H9 (cell line): Measurements from ENCODE around the gene DAB2IP. TPM values are rescaled to one million over a fixed set of nuclear protein-coding genes. Genes with fewer than 3 reads are reported as not detected.

Experiments
- DNase-seq: peaks from one replicate; pipeline ENCODE4 v3.0.0-alpha.2; 2017
- H2AFZ ChIP-seq: one replicate; pipeline ENCODE4 v1.6.1; 2013; ENCODE audit warnings: mild to moderate bottlenecking, low read length, control low read depth, moderate library complexity
- H2AK5ac ChIP-seq: 2 replicates; pipeline ENCODE4 v1.6.1; 2013; ENCODE audit warnings: low read length, control low read depth, mixed read lengths; ENCODE audit not compliant: insufficient read length
- H2BK120ac ChIP-seq: one replicate; pipeline ENCODE4 v1.6.1; 2013; ENCODE audit warnings: low read depth, mild to moderate bottlenecking, low read length, control low read depth, inconsistent platforms; ENCODE audit not compliant: poor library complexity, severe bottlenecking
- H2BK12ac ChIP-seq: 2 replicates; pipeline ENCODE4 v1.6.1; 2013; ENCODE audit warnings: low read length, control low read depth, mixed read lengths, low read depth; ENCODE audit not compliant: insufficient read length
- H2BK15ac ChIP-seq: 2 replicates; pipeline ENCODE4 v1.6.1; 2013; ENCODE audit warnings: low read depth, low read length, control low read depth
- H2BK20ac ChIP-seq: one replicate; pipeline ENCODE4 v1.6.1; 2013; ENCODE audit warnings: low read depth, mild to moderate bottlenecking, low read length, control low read depth, inconsistent platforms; ENCODE audit not compliant: poor library complexity, severe bottlenecking
- H2BK5ac ChIP-seq: 2 replicates; pipeline ENCODE4 v1.6.1; 2013; ENCODE audit warnings: low read length, control low read depth, mixed read lengths; ENCODE audit not compliant: insufficient read length
- H3K14ac ChIP-seq: 2 replicates; pipeline ENCODE4 v1.6.1; 2013; ENCODE audit warnings: low read length, control low read depth; ENCODE audit not compliant: insufficient read depth
- H3K18ac ChIP-seq: 2 replicates; pipeline ENCODE4 v1.6.1; 2013; ENCODE audit warnings: low read depth, mild to moderate bottlenecking, mixed read lengths, low read length, control low read depth; ENCODE audit not compliant: insufficient read length
- H3K23ac ChIP-seq: 2 replicates; pipeline ENCODE4 v1.6.1; 2013; ENCODE audit warnings: low read length, control low read depth, mixed read lengths, low read depth; ENCODE audit not compliant: insufficient read length
- H3K23me2 ChIP-seq: 2 replicates; pipeline ENCODE4 v1.6.1; 2013; ENCODE audit warnings: low read depth, mild to moderate bottlenecking, mixed read lengths, low read length, control low read depth; ENCODE audit not compliant: insufficient read length, poor library complexity, severe bottlenecking
- H3K27ac ChIP-seq: 2 replicates; pipeline ENCODE4 v1.5.1; 2013; ENCODE audit warnings: low read length, control low read depth, mixed read lengths, low read depth; ENCODE audit not compliant: insufficient read length
- H3K27me3 ChIP-seq: 2 replicates; pipeline ENCODE4 v1.6.1; 2013; ENCODE audit warnings: low read length, control low read depth, inconsistent platforms; ENCODE audit not compliant: insufficient read depth
- H3K4ac ChIP-seq: 2 replicates; pipeline ENCODE4 v1.6.1; 2013; ENCODE audit warnings: low read depth, mild to moderate bottlenecking, control low read depth, inconsistent platforms, low read length, moderate library complexity
- H3K4me1 ChIP-seq: 2 replicates; pipeline ENCODE4 v1.6.1; 2013; ENCODE audit warnings: low read length, control low read depth, inconsistent platforms; ENCODE audit not compliant: insufficient read depth
- H3K4me2 ChIP-seq: 2 replicates; pipeline ENCODE4 v1.6.1; 2013; ENCODE audit warnings: low read length, control low read depth, mixed read lengths; ENCODE audit not compliant: insufficient read length, insufficient read depth
- H3K56ac ChIP-seq: 2 replicates; pipeline ENCODE4 v1.6.1; 2013; ENCODE audit warnings: low read depth, mild to moderate bottlenecking, mixed read lengths, low read length, control low read depth; ENCODE audit not compliant: insufficient read length
- H3K79me1 ChIP-seq: 2 replicates; pipeline ENCODE4 v1.6.1; 2013; ENCODE audit warnings: low read depth, mild to moderate bottlenecking, moderate library complexity, low read length, control low read depth, inconsistent platforms; ENCODE audit not compliant: insufficient read depth, poor library complexity, severe bottlenecking
- H3K79me2 ChIP-seq: 2 replicates; pipeline ENCODE4 v1.6.1; 2013; ENCODE audit warnings: low read length, control low read depth, inconsistent platforms; ENCODE audit not compliant: insufficient read depth
- H3K9ac ChIP-seq: 2 replicates; pipeline ENCODE4 v1.6.1; 2013; ENCODE audit warnings: low read length, control low read depth, mixed read lengths; ENCODE audit not compliant: insufficient read length; ENCODE audit errors: extremely low read depth
- H3K9me3 ChIP-seq: one replicate; pipeline ENCODE4 v1.6.1; 2013; ENCODE audit warnings: low read depth, low read length, inconsistent platforms; ENCODE audit not compliant: control insufficient read depth
- H3T11ph ChIP-seq: one replicate; pipeline ENCODE4 v1.6.1; 2013; ENCODE audit warnings: mild to moderate bottlenecking, low read length, control low read depth, inconsistent platforms
- H4K20me1 ChIP-seq: one replicate; pipeline ENCODE4 v1.6.1; 2013; ENCODE audit not compliant: control insufficient read depth, insufficient read length, insufficient read depth
- H4K5ac ChIP-seq: 2 replicates; pipeline ENCODE4 v1.6.1; 2013; ENCODE audit warnings: low read depth, mild to moderate bottlenecking, mixed read lengths, low read length, control low read depth; ENCODE audit not compliant: insufficient read length
- H4K8ac ChIP-seq: replicated peaks from 2 replicates; pipeline ENCODE4 v1.6.1; 2013; ENCODE audit warnings: low read length, control low read depth, mixed read lengths, low read depth; ENCODE audit not compliant: insufficient read length
- H4K91ac ChIP-seq: 2 replicates; pipeline ENCODE4 v1.6.1; 2013; ENCODE audit warnings: low read depth, mild to moderate bottlenecking, moderate library complexity, mixed read lengths, low read length, control low read depth; ENCODE audit not compliant: insufficient read length
- H3K27ac Mint-ChIP-seq, 3 experiments: 2 replicates in 2 of 3; 3 replicates in 1 of 3; pipeline ENCODE4 v1.8.0; 2020 to 2021; ENCODE audit warnings: mixed read lengths in 3 of 3, mild to moderate bottlenecking in 1 of 3, moderate library complexity in 1 of 3
- H3K27me3 Mint-ChIP-seq: 2 replicates; pipeline ENCODE4 v1.8.0; 2021; ENCODE audit warnings: low read depth, mild to moderate bottlenecking, moderate library complexity, mixed read lengths
- H3K36me3 Mint-ChIP-seq, 3 experiments: 2 replicates in 2 of 3; 3 replicates in 1 of 3; pipeline ENCODE4 v1.8.0; 2020 to 2021; ENCODE audit warnings: low read depth in 3 of 3, mixed read lengths in 3 of 3; ENCODE audit not compliant: insufficient read depth in 1 of 3
- H3K4me1 Mint-ChIP-seq, 2 experiments: 2 replicates each; pipeline ENCODE4 v1.8.0; 2020; ENCODE audit warnings: mixed read lengths in 2 of 2
- H3K4me3 Mint-ChIP-seq, 2 experiments: 2 replicates in 1 of 2; 3 replicates in 1 of 2; pipeline ENCODE4 v1.8.0; 2020 to 2021; ENCODE audit warnings: mild to moderate bottlenecking in 2 of 2, mixed read lengths in 2 of 2, moderate library complexity in 1 of 2
- H3K9me3 Mint-ChIP-seq, 2 experiments: 2 replicates in 1 of 2; 3 replicates in 1 of 2; pipeline ENCODE4 v1.8.0; 2020; ENCODE audit warnings: mild to moderate bottlenecking in 2 of 2, mixed read lengths in 2 of 2, moderate library complexity in 1 of 2
- WGBS: extraction: QIAGEN DNeasy Blood & Tissue Kit; methylation state at CpG from one replicate; pipeline ENCODE4 v1.1.7; 2013; ENCODE audit warnings: missing lambda C conversion rate, low lambda C conversion rate, mixed read lengths; ENCODE audit not compliant: insufficient read length; ENCODE audit errors: extremely low coverage; 5-methylcytosine and 5-hydroxymethylcytosine counted together
- total RNA-seq: library from RNA; stranded (reverse); gene quantifications from 2 replicates; pipeline ENCODE4 v1.2.1, GENCODE V29; 2021
- TF ChIP-seq, protein P1 (sequence below): fragments of 200-600 bp; sonication (generic); conservative IDR thresholded peaks from 3 replicates; pipeline ENCODE4 v1.8.0; 2021; ENCODE audit warnings: antibody characterized with exemption, mild to moderate bottlenecking

DAB2IP gene
- total RNA-seq, 1 experiment from 2014 or later, result 22.6 TPM

DNA sequence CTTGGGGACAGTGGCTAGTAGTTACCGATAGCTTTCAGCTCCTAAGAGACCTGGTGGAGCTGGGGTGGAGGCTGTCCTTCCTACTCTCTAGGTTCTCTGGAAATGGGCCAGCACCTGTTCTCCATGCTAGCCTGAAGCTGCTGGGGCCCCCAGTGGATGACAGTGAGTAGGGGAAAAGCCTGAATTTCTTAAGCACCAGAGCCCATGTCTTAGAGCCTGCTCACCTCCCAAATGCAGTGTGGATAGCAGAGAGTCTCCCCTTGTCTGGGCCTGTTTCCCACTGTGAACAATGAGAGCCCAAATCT lies 105.8 kb downstream of the DAB2IP start:
- Histone ChIP-seq H4K20me1 (no peaks in the 10 kb centered on the region), H3K27me3 (no peaks in the 10 kb centered on the region), H3K23ac (no peak overlapping the region), H3K79me1 (no peaks in the 10 kb centered on the region), H2BK12ac (no peak overlapping the region), H3K4me1 (no peaks in the 10 kb centered on the region), H3T11ph (no peak overlapping the region), H2BK15ac (no peak overlapping the region), H2BK20ac (no peak overlapping the region), H2AK5ac (no peak overlapping the region), H4K5ac (no peak overlapping the region), H3K14ac (no peak overlapping the region; the same call in 1 of the 2 replicates), H3K9me3 (no peaks in the 10 kb centered on the region), H2AFZ (no peak overlapping the region), H4K8ac (no peak overlapping the region), H4K91ac (no peak overlapping the region), H3K4me2 (no peak overlapping the region), H3K9ac (no peak overlapping the region), H3K27ac (no peak overlapping the region), H2BK120ac (no peak overlapping the region), H3K18ac (no peak overlapping the region), H2BK5ac (no peak overlapping the region), H3K4ac (no peak overlapping the region), H3K23me2 (no peaks in the 10 kb centered on the region), H3K56ac (no peak overlapping the region), H3K79me2 (no peaks in the 10 kb centered on the region)
- peaks cover 8 to 9% of the 10 kb centered on the region in 2 experiments for H3K4me1 Mint-ChIP-seq
- WGBS, result no CpG with 5 or more reads among the region's 1 CpG
- H3K27me3 Mint-ChIP-seq, result no peaks in the 10 kb centered on the region
- H3K4me3 Mint-ChIP-seq, result no peak overlapping the region
- DNase-seq, result no peak
- no peaks in the 10 kb centered on the region; a peak in 1 of 5 replicates for H3K9me3 Mint-ChIP-seq
- H3K36me3 Mint-ChIP-seq, result peaks cover 7 to 21% (median 21%) of the 10 kb centered on the region in 3 experiments; a peak in 6 of 7 replicates
- H3K27ac Mint-ChIP-seq, result no peak overlapping the region
- TF ChIP-seq, protein P1, sequence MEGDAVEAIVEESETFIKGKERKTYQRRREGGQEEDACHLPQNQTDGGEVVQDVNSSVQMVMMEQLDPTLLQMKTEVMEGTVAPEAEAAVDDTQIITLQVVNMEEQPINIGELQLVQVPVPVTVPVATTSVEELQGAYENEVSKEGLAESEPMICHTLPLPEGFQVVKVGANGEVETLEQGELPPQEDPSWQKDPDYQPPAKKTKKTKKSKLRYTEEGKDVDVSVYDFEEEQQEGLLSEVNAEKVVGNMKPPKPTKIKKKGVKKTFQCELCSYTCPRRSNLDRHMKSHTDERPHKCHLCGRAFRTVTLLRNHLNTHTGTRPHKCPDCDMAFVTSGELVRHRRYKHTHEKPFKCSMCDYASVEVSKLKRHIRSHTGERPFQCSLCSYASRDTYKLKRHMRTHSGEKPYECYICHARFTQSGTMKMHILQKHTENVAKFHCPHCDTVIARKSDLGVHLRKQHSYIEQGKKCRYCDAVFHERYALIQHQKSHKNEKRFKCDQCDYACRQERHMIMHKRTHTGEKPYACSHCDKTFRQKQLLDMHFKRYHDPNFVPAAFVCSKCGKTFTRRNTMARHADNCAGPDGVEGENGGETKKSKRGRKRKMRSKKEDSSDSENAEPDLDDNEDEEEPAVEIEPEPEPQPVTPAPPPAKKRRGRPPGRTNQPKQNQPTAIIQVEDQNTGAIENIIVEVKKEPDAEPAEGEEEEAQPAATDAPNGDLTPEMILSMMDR, result no peak
